ENCODE results near the gene CATSPERZ. TPM values are rescaled to one million over a fixed set of nuclear protein-coding genes. Genes with fewer than 3 reads are reported as not detected.

The CATSPERZ gene
- total RNA-seq, 1 donor from 2014 or later = 0.26 TPM

- no peak overlapping the region for H3K4me3 ChIP-seq (ENCODE audit: low read depth, low read length)
- peaks cover 47% of the 10 kb centered on the region for H3K36me3 ChIP-seq (ENCODE audit: control insufficient read depth, insufficient read depth, low read length)
- no peak for DNase-seq (ENCODE audit: low read depth)
- TF ChIP-seq, protein P1, sequence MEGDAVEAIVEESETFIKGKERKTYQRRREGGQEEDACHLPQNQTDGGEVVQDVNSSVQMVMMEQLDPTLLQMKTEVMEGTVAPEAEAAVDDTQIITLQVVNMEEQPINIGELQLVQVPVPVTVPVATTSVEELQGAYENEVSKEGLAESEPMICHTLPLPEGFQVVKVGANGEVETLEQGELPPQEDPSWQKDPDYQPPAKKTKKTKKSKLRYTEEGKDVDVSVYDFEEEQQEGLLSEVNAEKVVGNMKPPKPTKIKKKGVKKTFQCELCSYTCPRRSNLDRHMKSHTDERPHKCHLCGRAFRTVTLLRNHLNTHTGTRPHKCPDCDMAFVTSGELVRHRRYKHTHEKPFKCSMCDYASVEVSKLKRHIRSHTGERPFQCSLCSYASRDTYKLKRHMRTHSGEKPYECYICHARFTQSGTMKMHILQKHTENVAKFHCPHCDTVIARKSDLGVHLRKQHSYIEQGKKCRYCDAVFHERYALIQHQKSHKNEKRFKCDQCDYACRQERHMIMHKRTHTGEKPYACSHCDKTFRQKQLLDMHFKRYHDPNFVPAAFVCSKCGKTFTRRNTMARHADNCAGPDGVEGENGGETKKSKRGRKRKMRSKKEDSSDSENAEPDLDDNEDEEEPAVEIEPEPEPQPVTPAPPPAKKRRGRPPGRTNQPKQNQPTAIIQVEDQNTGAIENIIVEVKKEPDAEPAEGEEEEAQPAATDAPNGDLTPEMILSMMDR (IDR thresholded peaks at IDR 0.05; ENCODE audit: insufficient read depth, low read length, severe bottlenecking) = no peak
- no peaks in the 10 kb centered on the region for H3K27me3 ChIP-seq (ENCODE audit: control insufficient read depth, insufficient read depth, low read length)
- FAIRE-seq = no peak
These were observed 34.7 kb upstream of the CATSPERZ start for GRCh38 chr11:64265176-64266160.

GRCh38 chr11:64266339-64266738 lies 33.8 kb upstream of the CATSPERZ start:
- FAIRE-seq = no peak
- peak; percentile 61 for DNase-seq (ENCODE audit: low read depth)
- Histone ChIP-seq H3K36me3 (ENCODE audit: control insufficient read depth, insufficient read depth, low read length) (peaks cover 43% of the 10 kb centered on the region), H3K27me3 (ENCODE audit: control insufficient read depth, insufficient read depth, low read length) (no peaks in the 10 kb centered on the region), H3K4me3 (ENCODE audit: low read depth, low read length) (no peak overlapping the region)
- TF ChIP-seq, protein P1 (IDR thresholded peaks at IDR 0.05; ENCODE audit: insufficient read depth, low read length, severe bottlenecking) = no peak

DNA sequence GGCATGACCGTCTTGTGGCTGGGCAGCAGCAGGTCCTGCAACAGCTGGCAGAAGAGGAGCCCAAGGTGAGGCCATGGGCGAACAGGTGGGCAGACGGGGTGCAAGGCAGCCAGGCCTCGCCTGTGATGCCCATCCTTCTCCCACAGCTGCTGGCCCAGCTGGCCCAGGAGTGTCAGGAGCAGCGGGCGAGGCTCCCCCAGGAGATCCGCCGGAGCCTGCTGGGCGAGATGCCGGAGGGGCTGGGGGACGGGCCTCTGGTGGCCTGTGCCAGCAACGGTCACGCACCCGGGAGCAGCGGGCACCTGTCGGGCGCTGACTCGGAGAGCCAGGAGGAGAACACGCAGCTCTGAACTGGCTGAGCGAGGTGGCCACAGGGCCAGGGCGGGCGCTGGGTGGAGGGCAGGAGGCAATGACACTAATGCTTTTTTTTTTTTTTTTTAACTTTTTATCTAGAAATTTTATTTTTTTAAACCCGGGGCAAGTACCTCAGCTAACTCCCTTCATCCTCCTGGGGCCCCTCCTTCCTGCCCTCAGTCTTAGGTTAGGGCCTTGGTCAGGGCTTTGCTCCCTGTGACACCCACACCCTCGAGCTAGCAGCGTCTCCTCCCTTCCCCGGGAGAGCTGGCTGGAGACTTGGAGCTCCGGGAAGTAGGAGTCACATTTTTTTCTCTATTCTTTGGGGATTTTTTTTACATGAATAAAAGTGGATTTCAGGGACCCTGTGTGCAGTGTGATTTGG lies 32.8 kb upstream of the CATSPERZ start:
- DNase-seq (ENCODE audit: low read depth) = no peak
- TF ChIP-seq, protein P1 (IDR thresholded peaks at IDR 0.05; ENCODE audit: insufficient read depth, low read length, severe bottlenecking) = no peak
- H3K27me3 ChIP-seq (ENCODE audit: control insufficient read depth, insufficient read depth, low read length) = no peaks in the 10 kb centered on the region
- no peak overlapping the region for H3K4me3 ChIP-seq (ENCODE audit: low read depth, low read length)
- no peak for FAIRE-seq
- H3K36me3 ChIP-seq (ENCODE audit: control insufficient read depth, insufficient read depth, low read length) = peaks cover 37% of the 10 kb centered on the region

GRCh38 chr11:64268025-64268892 lies 31.9 kb upstream of the CATSPERZ start:
- Histone ChIP-seq H3K4me3 (ENCODE audit: low read depth, low read length) (no peak overlapping the region), H3K27me3 (ENCODE audit: control insufficient read depth, insufficient read depth, low read length) (no peaks in the 10 kb centered on the region), H3K36me3 (ENCODE audit: control insufficient read depth, insufficient read depth, low read length) (peaks cover 29% of the 10 kb centered on the region)
- DNase-seq (ENCODE audit: low read depth) (peak; percentile 32), FAIRE-seq (no peak)
- TF ChIP-seq, protein P1 (IDR thresholded peaks at IDR 0.05; ENCODE audit: insufficient read depth, low read length, severe bottlenecking) = no peak

- FAIRE-seq = no peak
- Histone ChIP-seq H3K27me3 (ENCODE audit: control insufficient read depth, insufficient read depth, low read length) (no peaks in the 10 kb centered on the region), H3K36me3 (ENCODE audit: control insufficient read depth, insufficient read depth, low read length) (peaks cover 22% of the 10 kb centered on the region), H3K4me3 (ENCODE audit: low read depth, low read length) (peak overlapping the region; percentile 58)
- peak; percentile 25 for DNase-seq (ENCODE audit: low read depth)
- TF ChIP-seq, protein P1 (IDR thresholded peaks at IDR 0.05; ENCODE audit: insufficient read depth, low read length, severe bottlenecking) = no peak
These were observed 31.1 kb upstream of the CATSPERZ start for GRCh38 chr11:64268893-64269539.

All from bronchial epithelial cell (primary cell).